H1 (cell line): ENCODE data around the gene AP3B2. TPM values are rescaled to one million over a fixed set of nuclear protein-coding genes. Genes with fewer than 3 reads are reported as not detected.

Experiments used
- CTCF ChIA-PET: fragments of 300-600 bp; sonication (Branson Sonifier 250); formaldehyde crosslinking; loops from one replicate; lab custom pipeline; 2021; ENCODE audit not compliant: partially characterized antibody; lab: Charles Lee
- POLR2A ChIA-PET: fragments of 300-600 bp; sonication (Branson Sonifier 250); formaldehyde crosslinking; loops from one replicate; lab custom pipeline; 2021; ENCODE audit warnings: inconsistent platforms; ENCODE audit not compliant: partially characterized antibody; lab: Charles Lee
- DNase-seq, 2 experiments: peaks; one replicate each; pipeline versions ENCODE4 v3.0.0 to v3.0.0-alpha.2; 2010 to 2022; ENCODE audit warnings: low spot score in 2 of 2, low read depth in 1 of 2, mixed read lengths in 1 of 2
- FAIRE-seq: peaks from 2 replicates; lab custom pipeline; 2011; peaks lifted over from hg19 to GRCh38; lab: Jason Lieb, UNC
- H2AFZ ChIP-seq: 2 replicates; pipeline ENCODE4 v1.8.1; 2012; ENCODE audit warnings: low read length, inconsistent platforms
- H2AK5ac ChIP-seq: 2 replicates; pipeline ENCODE4 v1.6.1; 2013; ENCODE audit warnings: low read depth, low read length
- H2BK120ac ChIP-seq: replicated peaks from 2 replicates; pipeline ENCODE3; 2013; ENCODE audit warnings: low read depth, low read length, inconsistent platforms
- H2BK12ac ChIP-seq: 2 replicates; pipeline ENCODE4 v1.6.1; 2013; ENCODE audit warnings: low read depth, low read length
- H2BK15ac ChIP-seq: 2 replicates; pipeline ENCODE4 v1.6.1; 2013; ENCODE audit warnings: low read length
- H2BK20ac ChIP-seq: 2 replicates; pipeline ENCODE4 v1.6.1; 2013; ENCODE audit warnings: low read length
- H2BK5ac ChIP-seq: 2 replicates; pipeline ENCODE4 v1.6.1; 2013; ENCODE audit warnings: low read depth, low read length
- H3K14ac ChIP-seq: 2 replicates; pipeline ENCODE4 v1.6.1; 2013; ENCODE audit warnings: inconsistent platforms; ENCODE audit not compliant: insufficient read length
- H3K18ac ChIP-seq: 2 replicates; pipeline ENCODE4 v1.6.1; 2013; ENCODE audit warnings: low read length; ENCODE audit errors: extremely low read depth
- H3K23ac ChIP-seq: 2 replicates; pipeline ENCODE4 v1.6.1; 2013; ENCODE audit warnings: inconsistent platforms; ENCODE audit not compliant: insufficient read length
- H3K23me2 ChIP-seq: 2 replicates; pipeline ENCODE4 v1.6.1; 2013; ENCODE audit warnings: low read depth, low read length
- H3K27ac ChIP-seq: 2 replicates; pipeline ENCODE4 v1.6.1; 2011; ENCODE audit warnings: low read depth, low read length, inconsistent platforms
- H3K27me3 ChIP-seq, 4 experiments: replicated peaks in 1 of 4; 1 replicate in 1 of 4; 2 replicates in 3 of 4; pipeline versions ENCODE4 v1.6.1 to v1.8.1; 2011 to 2013; ENCODE audit warnings: low read length in 3 of 4, mild to moderate bottlenecking in 3 of 4, inconsistent platforms in 2 of 4, mixed read lengths in 2 of 4, moderate library complexity in 1 of 4; ENCODE audit not compliant: control insufficient read depth in 3 of 4, insufficient read depth in 3 of 4; ENCODE audit errors: extremely low read depth in 1 of 4
- H3K36me3 ChIP-seq, 4 experiments: 2 replicates each; pipeline versions ENCODE4 v1.6.1 to v1.8.1; 2011 to 2013; ENCODE audit warnings: mild to moderate bottlenecking in 4 of 4, low read length in 3 of 4, moderate library complexity in 2 of 4, control low read depth in 1 of 4, inconsistent platforms in 1 of 4; ENCODE audit not compliant: insufficient read depth in 4 of 4, control insufficient read depth in 2 of 4
- H3K4ac ChIP-seq: replicated peaks from 2 replicates; pipeline ENCODE3; 2013; ENCODE audit warnings: low read length, low read depth, mixed read lengths, inconsistent platforms; ENCODE audit not compliant: insufficient read length
- H3K4me1 ChIP-seq, 4 experiments: replicated peaks in 1 of 4; 1 replicate in 1 of 4; 2 replicates in 3 of 4; pipeline versions ENCODE4 v1.6.1 to v1.8.1; 2011 to 2013; ENCODE audit warnings: low read length in 3 of 4, inconsistent platforms in 2 of 4, mixed read lengths in 1 of 4; ENCODE audit not compliant: insufficient read depth in 4 of 4, control insufficient read depth in 3 of 4
- H3K4me2 ChIP-seq, 2 experiments: 2 replicates each; pipeline versions ENCODE4 v1.6.1 to v1.8.1; 2011 to 2013; ENCODE audit warnings: low read depth in 2 of 2, low read length in 2 of 2, control low read depth in 1 of 2, inconsistent platforms in 1 of 2, mild to moderate bottlenecking in 1 of 2; ENCODE audit not compliant: insufficient read depth in 1 of 2
- H3K4me3 ChIP-seq, 4 experiments: fragments of 200-600, 300-600 bp in 1 of 4; sonication (generic), shearing (Covaris generic), sonication (Bioruptor Twin) in 1 of 4; 2 replicates each; pipeline versions ENCODE4 v1.5.1 to v1.8.1; 2011 to 2016; ENCODE audit warnings: low read length in 4 of 4, low read depth in 3 of 4, control low read depth in 2 of 4, inconsistent platforms in 2 of 4, mild to moderate bottlenecking in 2 of 4, mixed read lengths in 1 of 4, moderate library complexity in 1 of 4; ENCODE audit not compliant: insufficient read depth in 2 of 4; ENCODE audit errors: extremely low read depth in 1 of 4
- H3K56ac ChIP-seq: replicated peaks from 2 replicates; pipeline ENCODE3; 2013; ENCODE audit warnings: low read depth, mild to moderate bottlenecking, mixed read lengths, low read length, inconsistent platforms; ENCODE audit not compliant: insufficient read length
- H3K79me1 ChIP-seq: 2 replicates; pipeline ENCODE4 v1.6.1; 2013; ENCODE audit warnings: low read depth, low read length, control low read depth
- H3K79me2 ChIP-seq, 2 experiments: 2 replicates each; pipeline versions ENCODE4 v1.6.1 to v1.8.1; 2012 to 2013; ENCODE audit warnings: low read length in 2 of 2, mild to moderate bottlenecking in 2 of 2, inconsistent platforms in 1 of 2; ENCODE audit not compliant: insufficient read depth in 2 of 2, control insufficient read depth in 1 of 2
- H3K9ac ChIP-seq, 4 experiments: replicated peaks in 1 of 4; 1 replicate in 1 of 4; 2 replicates in 3 of 4; pipeline versions ENCODE4 v1.6.1 to v1.8.1; 2011 to 2013; ENCODE audit warnings: low read depth in 3 of 4, low read length in 3 of 4, control low read depth in 2 of 4, mild to moderate bottlenecking in 2 of 4, moderate library complexity in 2 of 4, inconsistent platforms in 1 of 4; ENCODE audit errors: extremely low read depth in 1 of 4
- H3K9me3 ChIP-seq, 2 experiments: 2 replicates each; pipeline versions ENCODE4 v1.6.1 to v1.8.1; 2012 to 2013; ENCODE audit warnings: mild to moderate bottlenecking in 2 of 2, moderate library complexity in 2 of 2, control low read depth in 1 of 2, inconsistent platforms in 1 of 2, low read depth in 1 of 2, low read length in 1 of 2, mixed read lengths in 1 of 2; ENCODE audit not compliant: insufficient read depth in 2 of 2
- H4K20me1 ChIP-seq, 2 experiments: replicated peaks in 1 of 2; 2 replicates each; pipeline versions ENCODE3 to v1.8.1; 2011 to 2013; ENCODE audit warnings: inconsistent platforms in 2 of 2, low read length in 2 of 2, mild to moderate bottlenecking in 1 of 2; ENCODE audit not compliant: insufficient read depth in 2 of 2, control insufficient read depth in 1 of 2
- H4K5ac ChIP-seq: 2 replicates; pipeline ENCODE4 v1.6.1; 2013; ENCODE audit warnings: low read length, low read depth, mixed read lengths, inconsistent platforms; ENCODE audit not compliant: insufficient read length
- H4K8ac ChIP-seq: 2 replicates; pipeline ENCODE4 v1.8.0; 2013; ENCODE audit warnings: mild to moderate bottlenecking, moderate library complexity, low read length, inconsistent platforms; ENCODE audit not compliant: insufficient read depth; ENCODE audit errors: extremely low read depth
- H4K91ac ChIP-seq: replicated peaks from 2 replicates; pipeline ENCODE3; 2013; ENCODE audit warnings: low read length, mixed read lengths, inconsistent platforms; ENCODE audit not compliant: insufficient read length
- EGR1 ChIP-seq: IDR thresholded peaks from 2 replicates; pipeline ENCODE4 v1.6.1; 2011; ENCODE audit warnings: low read depth, low read length, borderline replicate concordance
- EP300 ChIP-seq, 2 experiments: IDR thresholded peaks; 1 replicate in 1 of 2; 2 replicates in 1 of 2; pipeline ENCODE4 v1.6.1; 2011 to 2012; ENCODE audit warnings: low read depth in 2 of 2, low read length in 2 of 2, mild to moderate bottlenecking in 2 of 2, borderline replicate concordance in 1 of 2, inconsistent platforms in 1 of 2, moderate library complexity in 1 of 2
- JUND ChIP-seq: IDR thresholded peaks from 2 replicates; pipeline ENCODE4 v1.6.1; 2011; ENCODE audit warnings: mild to moderate bottlenecking, improper control_type of control experiment, low read length
- POU5F1 ChIP-seq: IDR thresholded peaks from 2 replicates; pipeline ENCODE4 v1.6.1; 2011; ENCODE audit warnings: low read depth, mild to moderate bottlenecking, low read length, moderate library complexity
- SP2 ChIP-seq: IDR thresholded peaks from 2 replicates; pipeline ENCODE4 v1.6.1; 2012; ENCODE audit warnings: mild to moderate bottlenecking, low read length, inconsistent platforms
- TAF1 ChIP-seq: IDR thresholded peaks from 2 replicates; pipeline ENCODE4 v1.6.1; 2011; ENCODE audit warnings: mild to moderate bottlenecking, low read depth, low read length
- WGBS, 2 experiments: shearing (Covaris generic) in 1 of 2; methylation state at CpG; one replicate each; pipeline versions ENCODE4 v1.1.6 to v1.1.7; 2013 to 2015; ENCODE audit warnings: low lambda C conversion rate in 2 of 2, mixed read lengths in 2 of 2, inconsistent platforms in 1 of 2, low coverage in 1 of 2, missing lambda C conversion rate in 1 of 2; ENCODE audit not compliant: insufficient replicate concordance in 2 of 2, insufficient coverage in 1 of 2, insufficient read length in 1 of 2; ENCODE audit errors: extremely low coverage in 1 of 2, missing lambda C conversion rate in 1 of 2; 5-methylcytosine and 5-hydroxymethylcytosine counted together
- polyA plus RNA-seq, 7 experiments: library from polyadenylated mRNA; depleted of rRNA in 3 of 7; stranded (reverse) in 5 of 7; unstranded in 2 of 7; fragments of >200 nt in 5 of 7; fragments of 200-250 nt in 2 of 7; gene quantifications; 1 replicate in 5 of 7; 2 replicates in 1 of 7; 4 replicates in 1 of 7; pipeline versions ENCODE4 v1.2.1 to v1.2.3, GENCODE V29; 2011 to 2013; ENCODE audit warnings: missing spikeins in 2 of 7, mixed read lengths in 2 of 7
- total RNA-seq: library from RNA; stranded (reverse); fragmentation: NEBNext Ultra II Directional; extraction: Animal tissue kit (Norgen Biotek cat#: 25700); gene quantifications from 2 replicates; pipeline ENCODE4 v1.2.1, GENCODE V29; 2021

Gene AP3B2
- total and polyA plus RNA-seq, 2 of the 8 experiments (the other 6 are each of a cell fraction or from before 2014, with no cell fraction given), result 21.8 to 25.7 TPM

- H2BK20ac ChIP-seq, result no peak overlapping the region
- no peak overlapping the region for H3K4me2 ChIP-seq
- ChIA-PET POLR2A (interaction anchor here (1.0 kb wide), 1 partner anchor 12 kb away, joined by 4 read pairs; no protein-coding TSS in a partner anchor), CTCF (interaction anchor here (0.8 kb wide), 1 partner anchor 114 kb away, joined by 3 read pairs; the partner anchor contains the start of gene RPS17)
- H3K36me3 ChIP-seq, result no peaks in the 10 kb centered on the region
- no peak overlapping the region for H2BK120ac ChIP-seq
- no peak overlapping the region for H3K56ac ChIP-seq
- H3K14ac ChIP-seq, result no peak overlapping the region
- H4K91ac ChIP-seq, result no peak overlapping the region
- H2BK12ac ChIP-seq, result no peak overlapping the region
- H3K9ac ChIP-seq, result no peak overlapping the region
- DNase-seq (no peak), FAIRE-seq (no peak)
- H2BK15ac ChIP-seq, result no peak overlapping the region
- H3K9me3 ChIP-seq, result no peaks in the 10 kb centered on the region
- H3K18ac ChIP-seq, result no peak overlapping the region
- peaks cover 7 to 19% (median 16%) of the 10 kb centered on the region in 4 experiments for H3K27me3 ChIP-seq
- no peak overlapping the region for H2AFZ ChIP-seq
- no peak overlapping the region for H3K23ac ChIP-seq
- no peak overlapping the region for H3K27ac ChIP-seq
- no peak overlapping the region for H3K4me3 ChIP-seq
- no peak overlapping the region for H4K8ac ChIP-seq
- no peaks in the 10 kb centered on the region for H3K79me2 ChIP-seq
- no peaks in the 10 kb centered on the region for H4K20me1 ChIP-seq
- H3K4ac ChIP-seq, result no peak overlapping the region
- no peaks in the 10 kb centered on the region; the same call in 1 of the 2 replicates for H3K79me1 ChIP-seq
- no peak overlapping the region for H2BK5ac ChIP-seq
- no peaks in the 10 kb centered on the region for H3K23me2 ChIP-seq
- H4K5ac ChIP-seq, result no peak overlapping the region
- WGBS, 2 experiments, result 86% methylated on average over 3 of the region's 3 CpGs; no CpG with 5 or more reads in 1 of the 2 experiments
- H3K4me1 ChIP-seq, result no peaks in the 10 kb centered on the region
- H2AK5ac ChIP-seq, result no peak overlapping the region
- no peak for TF ChIP-seq EP300 (IDR thresholded peaks at IDR 0.05; ENCODE audit: borderline replicate concordance in 1 of 2, low read depth in 2 of 2, low read length in 2 of 2)
- no peak for TF ChIP-seq JUND
- no peak for TF ChIP-seq POU5F1
- TF ChIP-seq SP2, result no peak
- TF ChIP-seq EGR1, result no peak
- no peak for TF ChIP-seq TAF1
Measured at GRCh38 chr15:82653483-82654168, 56.0 kb downstream of the AP3B2 start.
